GM21526 (cell line): ENCODE data around the gene LRRC73.
"Not testable (repeated sequence)": the region's sequence is repeated elsewhere in the genome, so short reads cannot be mapped to it uniquely, and the experiment has no call there.

ENCODE experiments used
- ATAC-seq: cut with Tn5 transposase; IDR thresholded peaks from one replicate; pipeline ENCODE4 v1.9.1; 2021; ENCODE audit warnings: moderate library complexity; ENCODE audit not compliant: unreplicated experiment, low FRiP score

Gene LRRC73

GRCh38 chr6:43511824-43512415 is 1.8 kb upstream of the LRRC73 start:
- ATAC-seq: no peak

- no peak for ATAC-seq
Observed at GRCh38 chr6:43510827-43511163, 649 bp upstream of the LRRC73 start.

GRCh38 chr6:43509142-43509983 is 783 bp downstream of the LRRC73 start:
- ATAC-seq: no peak

GRCh38 chr6:43508481-43509141 is 1.5 kb downstream of the LRRC73 start:
- ATAC-seq: no peak

- ATAC-seq: no peak
Observed at GRCh38 chr6:43506667-43507471, 3.3 kb downstream of the LRRC73 start.

- no peak for ATAC-seq
Observed at GRCh38 chr6:43506171-43506570, 4.0 kb downstream of the LRRC73 start.

- no peak for ATAC-seq
Observed at GRCh38 chr6:43505718-43506117, 4.4 kb downstream of the LRRC73 start.

- ATAC-seq: no peak
Observed at GRCh38 chr6:43504756-43505593, 5.2 kb downstream of the LRRC73 start.

- no peak for ATAC-seq
Observed at GRCh38 chr6:43503443-43503842, 6.7 kb downstream of the LRRC73 start.

- no peak for ATAC-seq
Observed at GRCh38 chr6:43502666-43503065, 7.5 kb downstream of the LRRC73 start.

- ATAC-seq: no peak
Observed at GRCh38 chr6:43500921-43501320, 9.2 kb downstream of the LRRC73 start.

GRCh38 chr6:43499028-43499815 is 10.9 kb downstream of the LRRC73 start:
- no peak for ATAC-seq

GRCh38 chr6:43498291-43498690 is 11.9 kb downstream of the LRRC73 start:
- not testable (repeated sequence) for ATAC-seq

- ATAC-seq: no peak
Observed at GRCh38 chr6:43497689-43498088, 12.5 kb downstream of the LRRC73 start.

GRCh38 chr6:43497129-43497396 is 13.1 kb downstream of the LRRC73 start:
- no peak for ATAC-seq

- no peak for ATAC-seq
Observed at GRCh38 chr6:43496370-43497128, 13.6 kb downstream of the LRRC73 start.

- no peak for ATAC-seq
Observed at GRCh38 chr6:43495409-43495941, 14.7 kb downstream of the LRRC73 start.

GRCh38 chr6:43494766-43495165 is 15.4 kb downstream of the LRRC73 start:
- ATAC-seq: no peak

- no peak for ATAC-seq
Observed at GRCh38 chr6:43494321-43494720, 15.8 kb downstream of the LRRC73 start.
